Measurements from ENCODE around the gene CACFD1.

The CACFD1 gene

DNA sequence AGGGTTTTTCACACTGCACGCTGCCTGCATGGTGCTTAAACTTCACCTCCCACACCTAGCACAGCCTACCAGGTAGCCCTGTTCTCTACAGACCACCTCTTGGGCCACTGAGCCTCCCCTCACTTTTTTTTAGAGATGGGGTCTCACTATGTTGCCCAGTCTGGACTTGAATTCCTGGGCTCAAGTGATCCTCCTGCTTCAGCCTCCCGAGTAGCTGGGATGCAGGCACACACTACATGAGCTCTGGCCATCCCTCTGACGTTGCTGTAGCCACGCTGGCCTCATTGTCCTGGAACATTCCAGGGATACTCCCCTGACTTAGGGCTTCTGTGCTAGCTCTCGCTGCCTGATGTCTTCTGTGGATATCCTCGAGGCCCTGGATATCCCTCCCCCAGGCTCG is 7.2 kb upstream of the CACFD1 start:
- Histone ChIP-seq H3K36me3 (ENCODE audit: control insufficient read depth, insufficient read depth, low read length) (no peaks in the 10 kb centered on the region), H3K4me1 (ENCODE audit: control insufficient read depth, insufficient read depth, low read length, poor library complexity, severe bottlenecking) (no peaks in the 10 kb centered on the region), H3K27ac (ENCODE audit: insufficient read depth, low read length, poor library complexity, severe bottlenecking) (no peak overlapping the region), H3K9me3 (ENCODE audit: control insufficient read depth, low read length) (no peaks in the 10 kb centered on the region), H3K4me3 (ENCODE audit: insufficient read depth, low read depth, low read length, poor library complexity, severe bottlenecking) (no peak overlapping the region), H3K27me3 (replicated peaks; ENCODE audit: control insufficient read depth, insufficient read depth, low read length, poor library complexity, severe bottlenecking) (no peaks in the 10 kb centered on the region)
- DNase-seq: no peak

GRCh38 chr9:133453651-133454050 is 6.1 kb upstream of the CACFD1 start:
- no peaks in the 10 kb centered on the region for H3K27me3 ChIP-seq (replicated peaks; ENCODE audit: control insufficient read depth, insufficient read depth, low read length, poor library complexity, severe bottlenecking)
- no peak for DNase-seq
- H3K36me3 ChIP-seq (ENCODE audit: control insufficient read depth, insufficient read depth, low read length): no peaks in the 10 kb centered on the region
- H3K4me1 ChIP-seq (ENCODE audit: control insufficient read depth, insufficient read depth, low read length, poor library complexity, severe bottlenecking): no peaks in the 10 kb centered on the region
- no peak overlapping the region for H3K4me3 ChIP-seq (ENCODE audit: insufficient read depth, low read depth, low read length, poor library complexity, severe bottlenecking)
- H3K27ac ChIP-seq (ENCODE audit: insufficient read depth, low read length, poor library complexity, severe bottlenecking): no peak overlapping the region
- no peaks in the 10 kb centered on the region for H3K9me3 ChIP-seq (ENCODE audit: control insufficient read depth, low read length)

DNA sequence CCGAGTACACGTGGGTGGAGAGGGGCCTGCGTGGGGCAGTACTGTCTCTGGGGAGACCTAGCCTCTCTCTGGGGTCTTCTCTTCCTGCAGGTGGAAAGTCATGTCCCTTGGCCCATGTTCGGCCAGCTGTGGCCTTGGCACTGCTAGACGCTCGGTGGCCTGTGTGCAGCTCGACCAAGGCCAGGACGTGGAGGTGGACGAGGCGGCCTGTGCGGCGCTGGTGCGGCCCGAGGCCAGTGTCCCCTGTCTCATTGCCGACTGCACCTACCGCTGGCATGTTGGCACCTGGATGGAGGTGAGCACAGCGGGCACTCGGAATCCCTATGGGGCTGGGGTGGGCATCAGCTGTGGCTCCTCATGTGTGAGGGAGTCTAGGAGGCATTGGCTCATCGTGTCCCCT is 5.5 kb upstream of the CACFD1 start:
- peaks cover 6% of the 10 kb centered on the region for H3K4me1 ChIP-seq (ENCODE audit: control insufficient read depth, insufficient read depth, low read length, poor library complexity, severe bottlenecking)
- no peaks in the 10 kb centered on the region for H3K9me3 ChIP-seq (ENCODE audit: control insufficient read depth, low read length)
- no peak overlapping the region for H3K4me3 ChIP-seq (ENCODE audit: insufficient read depth, low read depth, low read length, poor library complexity, severe bottlenecking)
- H3K27ac ChIP-seq (ENCODE audit: insufficient read depth, low read length, poor library complexity, severe bottlenecking): no peak overlapping the region
- no peak for DNase-seq
- H3K36me3 ChIP-seq (ENCODE audit: control insufficient read depth, insufficient read depth, low read length): no peaks in the 10 kb centered on the region
- H3K27me3 ChIP-seq (replicated peaks; ENCODE audit: control insufficient read depth, insufficient read depth, low read length, poor library complexity, severe bottlenecking): no peaks in the 10 kb centered on the region

- peaks cover 7% of the 10 kb centered on the region for H3K4me1 ChIP-seq (ENCODE audit: control insufficient read depth, insufficient read depth, low read length, poor library complexity, severe bottlenecking)
- no peak for DNase-seq
These were observed 4.7 kb upstream of the CACFD1 start for GRCh38 chr9:133454943-133455673.

DNA sequence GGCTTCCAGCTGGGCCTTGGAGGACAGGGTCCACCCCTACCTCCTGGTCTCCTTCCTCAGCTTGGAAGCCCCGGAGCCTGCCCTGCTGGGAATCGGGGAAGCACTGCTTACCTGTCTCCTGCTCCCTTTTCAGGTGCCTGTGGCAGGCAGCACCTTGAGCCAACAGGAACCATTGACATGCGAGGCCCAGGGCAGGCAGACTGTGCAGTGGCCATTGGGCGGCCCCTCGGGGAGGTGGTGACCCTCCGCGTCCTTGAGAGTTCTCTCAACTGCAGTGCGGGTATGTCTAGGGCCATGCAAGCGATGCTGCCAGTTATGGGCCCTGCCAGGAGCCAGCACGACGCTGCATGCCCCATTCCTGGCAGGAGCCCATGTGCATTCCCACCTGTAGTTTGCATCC is 3.8 kb upstream of the CACFD1 start:
- Histone ChIP-seq H3K4me3 (ENCODE audit: insufficient read depth, low read depth, low read length, poor library complexity, severe bottlenecking) (no peak overlapping the region), H3K27ac (ENCODE audit: insufficient read depth, low read length, poor library complexity, severe bottlenecking) (no peak overlapping the region), H3K4me1 (ENCODE audit: control insufficient read depth, insufficient read depth, low read length, poor library complexity, severe bottlenecking) (peaks cover 9% of the 10 kb centered on the region), H3K9me3 (ENCODE audit: control insufficient read depth, low read length) (no peaks in the 10 kb centered on the region), H3K36me3 (ENCODE audit: control insufficient read depth, insufficient read depth, low read length) (no peaks in the 10 kb centered on the region), H3K27me3 (replicated peaks; ENCODE audit: control insufficient read depth, insufficient read depth, low read length, poor library complexity, severe bottlenecking) (no peaks in the 10 kb centered on the region)
- no peak for DNase-seq

More at GRCh38 chr9:133454943-133455673, 4.7 kb upstream of the CACFD1 start:
- H3K9me3 ChIP-seq (ENCODE audit: control insufficient read depth, low read length): no peaks in the 10 kb centered on the region
- H3K27ac ChIP-seq (ENCODE audit: insufficient read depth, low read length, poor library complexity, severe bottlenecking): no peak overlapping the region
- H3K4me3 ChIP-seq (ENCODE audit: insufficient read depth, low read depth, low read length, poor library complexity, severe bottlenecking): no peak overlapping the region
- H3K36me3 ChIP-seq (ENCODE audit: control insufficient read depth, insufficient read depth, low read length): no peaks in the 10 kb centered on the region
- H3K27me3 ChIP-seq (replicated peaks; ENCODE audit: control insufficient read depth, insufficient read depth, low read length, poor library complexity, severe bottlenecking): no peaks in the 10 kb centered on the region

GRCh38 chr9:133456409-133456808 is 3.4 kb upstream of the CACFD1 start:
- Histone ChIP-seq H3K27ac (ENCODE audit: insufficient read depth, low read length, poor library complexity, severe bottlenecking) (no peak overlapping the region), H3K9me3 (ENCODE audit: control insufficient read depth, low read length) (no peaks in the 10 kb centered on the region), H3K36me3 (ENCODE audit: control insufficient read depth, insufficient read depth, low read length) (no peaks in the 10 kb centered on the region), H3K4me3 (ENCODE audit: insufficient read depth, low read depth, low read length, poor library complexity, severe bottlenecking) (no peak overlapping the region), H3K27me3 (replicated peaks; ENCODE audit: control insufficient read depth, insufficient read depth, low read length, poor library complexity, severe bottlenecking) (no peaks in the 10 kb centered on the region), H3K4me1 (ENCODE audit: control insufficient read depth, insufficient read depth, low read length, poor library complexity, severe bottlenecking) (peaks cover 9% of the 10 kb centered on the region)
- no peak for DNase-seq

- H3K36me3 ChIP-seq (ENCODE audit: control insufficient read depth, insufficient read depth, low read length): no peaks in the 10 kb centered on the region
- H3K4me3 ChIP-seq (ENCODE audit: insufficient read depth, low read depth, low read length, poor library complexity, severe bottlenecking): no peak overlapping the region
- no peaks in the 10 kb centered on the region for H3K9me3 ChIP-seq (ENCODE audit: control insufficient read depth, low read length)
- H3K27me3 ChIP-seq (replicated peaks; ENCODE audit: control insufficient read depth, insufficient read depth, low read length, poor library complexity, severe bottlenecking): no peaks in the 10 kb centered on the region
- no peak overlapping the region for H3K27ac ChIP-seq (ENCODE audit: insufficient read depth, low read length, poor library complexity, severe bottlenecking)
- peaks cover 9% of the 10 kb centered on the region for H3K4me1 ChIP-seq (ENCODE audit: control insufficient read depth, insufficient read depth, low read length, poor library complexity, severe bottlenecking)
- no peak for DNase-seq
These were observed 2.5 kb upstream of the CACFD1 start for GRCh38 chr9:133457233-133457632.

DNA sequence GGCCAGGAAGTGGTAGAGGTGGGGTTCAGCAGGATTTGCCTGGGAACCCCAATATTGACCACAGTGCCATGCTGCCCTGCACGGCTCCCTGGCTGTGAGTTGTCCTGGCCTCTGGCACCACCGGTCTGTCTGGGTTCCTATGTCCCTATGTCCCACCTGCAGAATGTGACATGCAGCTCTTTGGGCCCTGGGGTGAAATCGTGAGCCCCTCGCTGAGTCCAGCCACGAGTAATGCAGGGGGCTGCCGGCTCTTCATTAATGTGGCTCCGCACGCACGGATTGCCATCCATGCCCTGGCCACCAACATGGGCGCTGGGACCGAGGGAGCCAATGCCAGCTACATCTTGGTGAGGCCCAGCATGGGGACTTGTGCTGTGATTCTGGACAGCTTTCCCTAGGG is 2.0 kb upstream of the CACFD1 start:
- Histone ChIP-seq H3K36me3 (ENCODE audit: control insufficient read depth, insufficient read depth, low read length) (no peaks in the 10 kb centered on the region), H3K27me3 (replicated peaks; ENCODE audit: control insufficient read depth, insufficient read depth, low read length, poor library complexity, severe bottlenecking) (no peaks in the 10 kb centered on the region), H3K9me3 (ENCODE audit: control insufficient read depth, low read length) (no peaks in the 10 kb centered on the region), H3K27ac (ENCODE audit: insufficient read depth, low read length, poor library complexity, severe bottlenecking) (no peak overlapping the region), H3K4me1 (ENCODE audit: control insufficient read depth, insufficient read depth, low read length, poor library complexity, severe bottlenecking) (peaks cover 9% of the 10 kb centered on the region), H3K4me3 (ENCODE audit: insufficient read depth, low read depth, low read length, poor library complexity, severe bottlenecking) (no peak overlapping the region)
- no peak for DNase-seq

DNA sequence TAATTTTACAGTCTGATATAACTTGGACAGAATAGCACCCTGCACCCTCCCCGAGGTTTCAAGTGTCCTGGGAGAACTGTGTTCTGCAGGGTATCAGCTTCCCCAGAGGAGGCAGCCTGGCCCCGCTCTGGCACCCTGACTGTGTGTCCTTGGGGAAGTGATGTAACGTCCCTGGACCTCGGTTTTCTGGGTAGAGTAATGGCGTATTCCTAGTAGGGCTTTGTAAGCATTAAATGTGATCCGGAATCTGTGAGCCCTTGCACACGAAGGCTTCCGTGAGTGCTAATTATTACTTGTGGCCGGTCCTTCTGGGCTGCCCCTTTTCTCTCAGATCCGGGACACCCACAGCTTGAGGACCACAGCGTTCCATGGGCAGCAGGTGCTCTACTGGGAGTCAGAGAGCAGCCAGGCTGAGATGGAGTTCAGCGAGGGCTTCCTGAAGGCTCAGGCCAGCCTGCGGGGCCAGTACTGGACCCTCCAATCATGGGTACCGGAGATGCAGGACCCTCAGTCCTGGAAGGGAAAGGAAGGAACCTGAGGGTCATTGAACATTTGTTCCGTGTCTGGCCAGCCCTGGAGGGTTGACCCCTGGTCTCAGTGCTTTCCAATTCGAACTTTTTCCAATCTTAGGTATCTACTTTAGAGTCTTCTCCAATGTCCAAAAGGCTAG is 1.0 kb upstream of the CACFD1 start:
- no peaks in the 10 kb centered on the region for H3K27me3 ChIP-seq (replicated peaks; ENCODE audit: control insufficient read depth, insufficient read depth, low read length, poor library complexity, severe bottlenecking)
- no peaks in the 10 kb centered on the region for H3K9me3 ChIP-seq (ENCODE audit: control insufficient read depth, low read length)
- DNase-seq: no peak
- peak overlapping the region; percentile 56 for H3K4me3 ChIP-seq (ENCODE audit: insufficient read depth, low read depth, low read length, poor library complexity, severe bottlenecking)
- H3K4me1 ChIP-seq (ENCODE audit: control insufficient read depth, insufficient read depth, low read length, poor library complexity, severe bottlenecking): peaks cover 9% of the 10 kb centered on the region
- H3K27ac ChIP-seq (ENCODE audit: insufficient read depth, low read length, poor library complexity, severe bottlenecking): peak overlapping the region; percentile 80
- no peaks in the 10 kb centered on the region for H3K36me3 ChIP-seq (ENCODE audit: control insufficient read depth, insufficient read depth, low read length)

DNA sequence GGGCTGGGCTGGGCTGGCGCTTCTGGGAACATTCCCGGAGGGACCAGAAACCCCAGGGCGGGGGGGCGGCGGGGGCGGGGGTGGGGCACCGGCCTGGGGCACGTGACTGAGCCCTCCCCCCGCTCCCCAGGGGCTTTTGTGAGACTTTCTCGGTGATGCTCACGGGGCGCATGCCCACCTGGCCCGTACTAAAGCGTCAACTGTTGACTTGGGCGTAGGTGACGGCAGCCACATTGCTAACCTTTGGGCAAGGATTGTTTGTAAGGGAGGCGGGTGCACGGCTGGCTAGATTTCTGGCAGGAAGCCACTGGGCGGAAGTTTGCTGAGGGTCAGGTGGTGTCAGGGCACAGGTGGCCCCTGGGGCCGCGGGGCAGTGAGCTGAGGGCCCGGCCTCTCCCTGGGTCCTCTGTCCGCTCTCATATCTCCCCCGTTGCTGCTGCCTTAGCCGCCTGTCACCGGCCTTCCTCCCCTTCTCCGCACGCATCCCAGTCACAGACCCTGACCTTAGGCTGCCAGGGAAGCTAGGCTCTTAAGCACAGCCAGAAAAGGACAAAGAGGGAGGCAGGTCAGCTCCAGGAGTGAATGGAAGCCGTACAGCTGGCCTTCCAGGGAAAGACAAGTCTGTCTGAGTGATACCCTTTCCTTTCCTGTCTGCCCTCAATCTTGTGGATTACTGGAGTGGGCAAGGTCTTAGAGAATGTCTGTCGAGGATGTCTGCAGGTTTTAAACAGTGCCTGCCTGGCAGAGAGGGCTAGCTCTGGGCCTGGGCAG is 812 bp downstream of the CACFD1 start:
- Histone ChIP-seq H3K27me3 (replicated peaks; ENCODE audit: control insufficient read depth, insufficient read depth, low read length, poor library complexity, severe bottlenecking) (no peaks in the 10 kb centered on the region), H3K27ac (ENCODE audit: insufficient read depth, low read length, poor library complexity, severe bottlenecking) (peak overlapping the region; percentile 80)

More for the DNA sequence above, 812 bp downstream of the CACFD1 start:
- no peak overlapping the region for H3K4me3 ChIP-seq (ENCODE audit: insufficient read depth, low read depth, low read length, poor library complexity, severe bottlenecking)
- H3K36me3 ChIP-seq (ENCODE audit: control insufficient read depth, insufficient read depth, low read length): no peaks in the 10 kb centered on the region
- DNase-seq: peak in 2 of 3 donors; percentile 41 to 46
- peaks cover 9% of the 10 kb centered on the region for H3K4me1 ChIP-seq (ENCODE audit: control insufficient read depth, insufficient read depth, low read length, poor library complexity, severe bottlenecking)
- H3K9me3 ChIP-seq (ENCODE audit: control insufficient read depth, low read length): no peaks in the 10 kb centered on the region

Data from effector memory CD4-positive, alpha-beta T cell (primary cell).